HepG2 (cell line): ENCODE data around the gene PPM1K. TPM values are rescaled to one million over a fixed set of nuclear protein-coding genes. Genes with fewer than 3 reads are reported as not detected.

ENCODE experiments used
- CBX1 ChIP-seq: IDR thresholded peaks from one replicate; pipeline ENCODE4 v1.6.1; 2016; ENCODE audit warnings: antibody characterized with exemption, low read depth
- FOSL2 ChIP-seq: sonication (generic); formaldehyde crosslinking; IDR thresholded peaks from 2 replicates; pipeline ENCODE4 v1.4.0; 2020; ENCODE audit warnings: missing genetic modification reagents
- HDAC1 ChIP-seq: sonication (generic); formaldehyde crosslinking; IDR thresholded peaks from 2 replicates; pipeline ENCODE4 v1.5.1; 2020; ENCODE audit warnings: mild to moderate bottlenecking, missing genetic modification reagents
- HIC2 ChIP-seq: sonication (generic); formaldehyde crosslinking; IDR thresholded peaks from 2 replicates; pipeline ENCODE4 v1.9.0; 2022; ENCODE audit warnings: low read depth, missing genetic modification reagents
- HINFP ChIP-seq: sonication (generic); formaldehyde crosslinking; IDR thresholded peaks from 2 replicates; pipeline ENCODE4 v1.4.0; 2020; ENCODE audit warnings: low read depth, mild to moderate bottlenecking, missing genetic modification reagents
- HMG20A ChIP-seq: IDR thresholded peaks from 2 replicates; pipeline ENCODE4 v1.6.1; 2016; ENCODE audit warnings: borderline replicate concordance
- MAFK ChIP-seq, 2 experiments: IDR thresholded peaks in 1 of 2; conservative IDR thresholded peaks in 1 of 2; 2 replicates each; pipeline ENCODE4 v1.6.1; 2011; ENCODE audit warnings: improper control_type of control experiment in 2 of 2, low read length in 2 of 2
- MIER2 ChIP-seq: IDR thresholded peaks from 2 replicates; pipeline ENCODE4 v1.6.1; 2016; ENCODE audit warnings: missing biosample characterization, missing genetic modification reagents
- POLR2AphosphoS2 ChIP-seq: IDR thresholded peaks from 2 replicates; pipeline ENCODE4 v1.6.1; 2011; ENCODE audit warnings: low read depth, low read length, improper control_type of control experiment
- REPIN1 ChIP-seq: sonication (generic); formaldehyde crosslinking; IDR thresholded peaks from 2 replicates; pipeline ENCODE4 v1.8.0; 2022; ENCODE audit warnings: missing genetic modification reagents, low read depth, mild to moderate bottlenecking, borderline replicate concordance
- SOX13 ChIP-seq, 3 experiments: fragments of 450-650 bp in 1 of 3; sonication (generic) in 1 of 3; formaldehyde crosslinking in 1 of 3; IDR thresholded peaks in 2 of 3; conservative IDR thresholded peaks in 1 of 3; 2 replicates each; pipeline versions ENCODE4 v1.5.0 to v1.6.1; 2016 to 2020; ENCODE audit warnings: antibody characterized with exemption in 1 of 3, mild to moderate bottlenecking in 1 of 3, missing compliant biosample characterization in 1 of 3, missing genetic modification reagents in 1 of 3, moderate library complexity in 1 of 3
- THAP11 ChIP-seq: IDR thresholded peaks from 2 replicates; pipeline ENCODE4 v1.6.1; 2016; ENCODE audit warnings: missing biosample characterization, missing genetic modification reagents
- ZNF7 ChIP-seq: IDR thresholded peaks from 2 replicates; pipeline ENCODE4 v1.6.1; 2016; ENCODE audit warnings: missing biosample characterization, missing genetic modification reagents
- ZNF782 ChIP-seq: sonication (generic); formaldehyde crosslinking; IDR thresholded peaks from 2 replicates; pipeline ENCODE4 v1.4.0; 2020; ENCODE audit warnings: missing genetic modification reagents, mild to moderate bottlenecking, borderline replicate concordance
- ZSCAN12 ChIP-seq: sonication (generic); formaldehyde crosslinking; IDR thresholded peaks from 2 replicates; pipeline ENCODE4 v1.9.0; 2021; ENCODE audit warnings: mild to moderate bottlenecking, missing genetic modification reagents
- ZXDC ChIP-seq: sonication (generic); formaldehyde crosslinking; IDR thresholded peaks from 2 replicates; pipeline ENCODE4 v1.5.0; 2020; ENCODE audit warnings: mild to moderate bottlenecking, missing genetic modification reagents
- polyA plus RNA-seq, 8 experiments: library from polyadenylated mRNA; depleted of rRNA in 3 of 8; stranded (reverse) in 7 of 8; unstranded in 1 of 8; fragments of >200 nt; fragmentation: Illumina TruSeq in 4 of 8; extraction: Trizol in 4 of 8; gene quantifications; 2 replicates each; pipeline versions ENCODE4 v1.2.1 to v1.2.3, GENCODE V29; 2011 to 2016; ENCODE audit warnings: low read depth in 4 of 8, missing spikeins in 1 of 8, mixed read lengths in 1 of 8; ENCODE audit not compliant: insufficient read depth in 1 of 8
- total RNA-seq, 5 experiments: library from RNA; depleted of rRNA; stranded (reverse); fragments of >200 nt; fragmentation: Illumina TruSeq; extraction: Trizol; gene quantifications; 2 replicates each; pipeline ENCODE4 v1.2.3, GENCODE V29; 2016; ENCODE audit warnings: low read depth in 1 of 5
- TF ChIP-seq, protein P1 (sequence below): sonication (generic); formaldehyde crosslinking; IDR thresholded peaks from 2 replicates; pipeline ENCODE4 v1.4.0; 2020; ENCODE audit warnings: missing genetic modification reagents
- TF ChIP-seq, protein P2 (sequence below): sonication (generic); formaldehyde crosslinking; IDR thresholded peaks from 2 replicates; pipeline ENCODE4 v1.8.0; 2022; ENCODE audit warnings: missing genetic modification reagents, mild to moderate bottlenecking, moderate library complexity, borderline replicate concordance
- TF ChIP-seq, protein P3 (sequence below): sonication (generic); formaldehyde crosslinking; IDR thresholded peaks from 2 replicates; pipeline ENCODE4 v1.4.0; 2020; ENCODE audit warnings: mild to moderate bottlenecking, missing genetic modification reagents

The PPM1K gene
- total and polyA plus RNA-seq, 2 of the 13 experiments (the other 11 are each of a cell fraction or from before 2014, with no cell fraction given), result 11.9 to 17.8 TPM

- TF ChIP-seq, protein P1, sequence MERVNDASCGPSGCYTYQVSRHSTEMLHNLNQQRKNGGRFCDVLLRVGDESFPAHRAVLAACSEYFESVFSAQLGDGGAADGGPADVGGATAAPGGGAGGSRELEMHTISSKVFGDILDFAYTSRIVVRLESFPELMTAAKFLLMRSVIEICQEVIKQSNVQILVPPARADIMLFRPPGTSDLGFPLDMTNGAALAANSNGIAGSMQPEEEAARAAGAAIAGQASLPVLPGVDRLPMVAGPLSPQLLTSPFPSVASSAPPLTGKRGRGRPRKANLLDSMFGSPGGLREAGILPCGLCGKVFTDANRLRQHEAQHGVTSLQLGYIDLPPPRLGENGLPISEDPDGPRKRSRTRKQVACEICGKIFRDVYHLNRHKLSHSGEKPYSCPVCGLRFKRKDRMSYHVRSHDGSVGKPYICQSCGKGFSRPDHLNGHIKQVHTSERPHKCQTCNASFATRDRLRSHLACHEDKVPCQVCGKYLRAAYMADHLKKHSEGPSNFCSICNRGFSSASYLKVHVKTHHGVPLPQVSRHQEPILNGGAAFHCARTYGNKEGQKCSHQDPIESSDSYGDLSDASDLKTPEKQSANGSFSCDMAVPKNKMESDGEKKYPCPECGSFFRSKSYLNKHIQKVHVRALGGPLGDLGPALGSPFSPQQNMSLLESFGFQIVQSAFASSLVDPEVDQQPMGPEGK (CRISPR knock-in tag), result 0 out of 2 replicates have a peak, but pooled peaks have one; percentile 21
- TF ChIP-seq MAFK (conservative IDR thresholded peaks at IDR 0.05 in 1 of 2, IDR thresholded peaks at IDR 0.05 in 1 of 2; ENCODE audit: low read length in 2 of 2) (peak; percentile 75 to 81), HDAC1 (CRISPR knock-in tag) (peak; percentile 60), ZSCAN12 (no peak), POLR2AphosphoS2 (no peak), ZNF7 (CRISPR knock-in tag) (peak; percentile 41; the same call in 1 of the 2 replicates), HINFP (no peak), MIER2 (0 out of 2 replicates have a peak, but pooled peaks have one; percentile 25), REPIN1 (CRISPR knock-in tag) (0 out of 2 replicates have a peak, but pooled peaks have one; percentile 36), HMG20A (CRISPR knock-in tag) (peak; percentile 81; the same call in 1 of the 2 replicates), CBX1 (no peak), THAP11 (CRISPR knock-in tag) (peak; percentile 48; the same call in 1 of the 2 replicates), ZXDC (no peak), FOSL2 (CRISPR knock-in tag) (peak; percentile 62), ZNF782 (CRISPR knock-in tag) (no peak), SOX13 (IDR thresholded peaks at IDR 0.05) (peak; percentile 97), SOX13 (CRISPR knock-in tag; conservative IDR thresholded peaks at IDR 0.05 in 1 of 2, IDR thresholded peaks at IDR 0.05 in 1 of 2) (peak in 1 of 2 experiments; percentile 100; a peak in 2 of 4 replicates), HIC2 (CRISPR knock-in tag) (peak; percentile 49; the same call in 1 of the 2 replicates)
- TF ChIP-seq, protein P2, sequence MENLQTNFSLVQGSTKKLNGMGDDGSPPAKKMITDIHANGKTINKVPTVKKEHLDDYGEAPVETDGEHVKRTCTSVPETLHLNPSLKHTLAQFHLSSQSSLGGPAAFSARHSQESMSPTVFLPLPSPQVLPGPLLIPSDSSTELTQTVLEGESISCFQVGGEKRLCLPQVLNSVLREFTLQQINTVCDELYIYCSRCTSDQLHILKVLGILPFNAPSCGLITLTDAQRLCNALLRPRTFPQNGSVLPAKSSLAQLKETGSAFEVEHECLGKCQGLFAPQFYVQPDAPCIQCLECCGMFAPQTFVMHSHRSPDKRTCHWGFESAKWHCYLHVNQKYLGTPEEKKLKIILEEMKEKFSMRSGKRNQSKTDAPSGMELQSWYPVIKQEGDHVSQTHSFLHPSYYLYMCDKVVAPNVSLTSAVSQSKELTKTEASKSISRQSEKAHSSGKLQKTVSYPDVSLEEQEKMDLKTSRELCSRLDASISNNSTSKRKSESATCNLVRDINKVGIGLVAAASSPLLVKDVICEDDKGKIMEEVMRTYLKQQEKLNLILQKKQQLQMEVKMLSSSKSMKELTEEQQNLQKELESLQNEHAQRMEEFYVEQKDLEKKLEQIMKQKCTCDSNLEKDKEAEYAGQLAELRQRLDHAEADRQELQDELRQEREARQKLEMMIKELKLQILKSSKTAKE (CRISPR knock-in tag), result no peak
- TF ChIP-seq, protein P3, sequence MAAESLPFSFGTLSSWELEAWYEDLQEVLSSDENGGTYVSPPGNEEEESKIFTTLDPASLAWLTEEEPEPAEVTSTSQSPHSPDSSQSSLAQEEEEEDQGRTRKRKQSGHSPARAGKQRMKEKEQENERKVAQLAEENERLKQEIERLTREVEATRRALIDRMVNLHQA (CRISPR knock-in tag), result no peak
Measured at GRCh38 chr4:88216395-88216794, 68.0 kb downstream of the PPM1K start (continued).
